GM21526 (cell line): ENCODE measurements around the gene CLASP1.

ENCODE experiments used
- ATAC-seq: cut with Tn5 transposase; IDR thresholded peaks from one replicate; pipeline ENCODE4 v1.9.1; 2021; ENCODE audit warnings: moderate library complexity; ENCODE audit not compliant: unreplicated experiment, low FRiP score

The CLASP1 gene

DNA sequence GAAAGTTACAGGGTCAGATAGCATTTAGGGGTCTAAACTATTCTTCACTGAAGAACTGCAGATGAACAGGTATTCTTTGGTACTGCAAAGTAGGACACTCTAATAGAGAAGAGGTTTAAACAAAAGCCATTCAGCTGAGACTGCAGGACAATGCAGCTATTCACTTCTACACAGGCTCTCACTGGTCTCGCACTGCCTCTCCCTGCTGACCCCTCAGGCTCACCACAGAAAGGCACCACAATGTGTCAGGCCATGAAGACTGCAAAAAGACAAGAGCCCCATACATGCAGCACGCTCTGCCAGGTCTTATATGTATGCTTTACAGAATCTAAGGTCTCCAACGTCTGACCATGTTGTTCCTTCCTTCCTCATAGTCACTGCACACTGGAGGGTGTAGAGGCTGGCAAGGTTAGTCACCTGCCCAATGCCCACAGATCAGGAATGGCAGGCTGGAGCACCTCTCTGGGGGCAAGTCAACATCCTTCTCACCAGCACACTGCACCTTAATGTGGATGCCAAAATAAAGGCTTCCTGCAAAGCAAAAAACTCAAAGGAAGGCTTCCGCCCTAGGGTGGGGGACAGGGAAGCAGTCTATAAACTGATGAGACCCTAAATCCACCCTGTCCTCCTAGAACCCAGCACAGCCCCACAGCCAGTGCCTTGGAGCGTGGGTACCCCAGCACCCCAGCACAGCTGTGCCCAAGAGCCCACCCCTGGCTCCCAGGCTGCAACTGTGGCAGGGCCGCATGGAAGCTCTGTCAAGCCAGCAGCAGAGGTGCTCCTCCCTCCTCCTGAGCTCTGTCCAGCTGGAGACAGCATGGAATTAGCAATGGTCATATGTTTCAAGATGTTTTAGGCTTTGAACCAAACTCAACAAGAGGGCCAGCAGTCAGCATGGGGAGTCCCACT is 129.3 kb downstream of the CLASP1 start:
- ATAC-seq = no peak

- ATAC-seq = no peak
These were observed 130.1 kb downstream of the CLASP1 start for GRCh38 chr2:121519153-121519552.

- ATAC-seq = no peak
These were observed 135.5 kb downstream of the CLASP1 start for GRCh38 chr2:121513597-121514333.

DNA sequence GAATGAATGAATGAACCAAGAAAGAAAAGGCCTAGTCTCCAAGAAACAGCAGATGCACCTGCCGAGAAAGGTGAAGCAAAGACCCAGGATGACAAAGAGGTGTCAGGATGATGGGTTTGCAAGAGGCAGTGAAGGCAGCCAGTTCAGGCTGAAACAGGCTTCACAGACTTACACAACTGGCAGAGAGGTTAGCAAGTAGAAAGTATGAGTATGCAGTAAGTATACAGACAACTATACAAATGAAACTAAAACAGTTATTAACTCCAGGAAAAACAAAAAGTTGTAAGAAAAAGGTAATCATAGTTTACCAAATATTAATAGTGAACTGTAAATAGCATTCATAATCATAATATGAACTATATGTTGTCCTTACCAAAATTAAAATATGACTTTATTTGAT is 138.4 kb downstream of the CLASP1 start:
- no peak for ATAC-seq

- ATAC-seq = no peak
These were observed 142.6 kb downstream of the CLASP1 start for GRCh38 chr2:121506621-121507020.

- ATAC-seq = no peak
These were observed 143.2 kb downstream of the CLASP1 start for GRCh38 chr2:121505986-121506586.

DNA sequence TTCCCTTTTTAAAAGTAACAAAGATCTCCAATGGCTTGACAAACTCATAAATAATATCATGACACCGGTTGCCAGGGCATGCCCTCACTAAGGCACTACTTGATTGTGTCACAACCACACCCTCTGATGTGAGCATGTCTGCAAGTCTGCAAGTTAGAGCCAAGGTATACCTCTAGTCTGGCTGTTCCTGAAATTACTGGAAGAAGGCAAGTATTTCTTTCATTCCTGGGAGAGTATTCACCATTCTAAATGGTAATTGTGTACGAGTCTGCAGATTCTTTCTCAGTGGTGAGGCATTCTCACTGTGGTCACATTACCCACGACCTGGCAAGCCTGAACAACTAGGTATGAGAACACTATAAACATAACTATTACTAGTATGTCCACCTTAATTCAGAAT is 144.3 kb downstream of the CLASP1 start:
- no peak for ATAC-seq

- no peak for ATAC-seq
These were observed 144.9 kb downstream of the CLASP1 start for GRCh38 chr2:121504316-121504715.

GRCh38 chr2:121502781-121503180 is 146.5 kb downstream of the CLASP1 start:
- ATAC-seq = no peak

- no peak for ATAC-seq
These were observed 147.0 kb downstream of the CLASP1 start for GRCh38 chr2:121502246-121502645.

DNA sequence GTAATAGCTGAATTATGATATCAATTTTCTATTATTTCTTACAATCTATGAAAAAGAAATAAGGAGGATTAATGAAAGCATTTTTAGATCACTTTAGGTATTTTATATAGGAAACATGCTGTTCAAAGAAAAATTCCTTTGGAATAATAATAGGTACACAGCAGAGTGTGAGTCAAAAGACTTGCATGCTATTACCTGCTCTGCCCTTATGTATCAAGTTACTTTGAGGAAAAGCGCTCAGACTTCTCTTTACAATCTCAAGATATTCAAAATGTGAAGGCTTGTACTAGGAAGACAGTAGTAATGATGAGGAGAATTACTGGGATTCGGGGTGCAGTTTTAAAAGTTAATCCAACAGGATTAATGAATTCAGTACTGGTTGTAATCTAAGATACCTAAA is 147.7 kb downstream of the CLASP1 start:
- ATAC-seq = no peak

GRCh38 chr2:121501031-121501430 is 148.2 kb downstream of the CLASP1 start:
- no peak for ATAC-seq

GRCh38 chr2:121498731-121499130 is 150.5 kb downstream of the CLASP1 start:
- no peak for ATAC-seq

GRCh38 chr2:121492409-121492808 is 156.9 kb downstream of the CLASP1 start:
- no peak for ATAC-seq

- ATAC-seq = no peak
These were observed 157.7 kb downstream of the CLASP1 start for GRCh38 chr2:121491518-121491917.

DNA sequence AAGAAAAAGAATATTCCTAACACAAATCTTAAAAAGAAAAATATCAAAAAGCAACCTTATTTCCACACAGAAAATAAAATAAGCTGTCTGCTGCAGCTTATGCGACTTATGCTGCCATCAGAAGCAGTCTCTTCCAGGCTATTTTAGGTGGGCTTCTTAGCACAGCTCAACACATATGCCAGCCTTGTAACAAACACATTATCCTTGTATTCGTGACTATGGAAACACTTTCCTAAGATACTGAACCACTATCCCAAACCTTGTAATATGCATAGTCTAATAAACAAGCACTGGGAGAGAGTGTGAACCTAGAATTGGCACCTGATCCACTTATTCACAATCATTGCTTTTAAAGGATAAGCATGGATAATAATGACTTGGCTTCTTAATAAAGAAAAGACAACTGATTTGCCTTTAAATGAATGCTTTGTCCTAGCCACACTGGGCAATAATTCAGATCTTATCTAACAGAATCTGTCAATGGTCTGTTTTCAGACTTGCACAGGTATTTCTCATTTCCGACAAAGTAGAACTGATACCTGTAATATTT is 158.6 kb downstream of the CLASP1 start:
- ATAC-seq = no peak

- ATAC-seq = no peak
These were observed 159.2 kb downstream of the CLASP1 start for GRCh38 chr2:121489911-121490583.

DNA sequence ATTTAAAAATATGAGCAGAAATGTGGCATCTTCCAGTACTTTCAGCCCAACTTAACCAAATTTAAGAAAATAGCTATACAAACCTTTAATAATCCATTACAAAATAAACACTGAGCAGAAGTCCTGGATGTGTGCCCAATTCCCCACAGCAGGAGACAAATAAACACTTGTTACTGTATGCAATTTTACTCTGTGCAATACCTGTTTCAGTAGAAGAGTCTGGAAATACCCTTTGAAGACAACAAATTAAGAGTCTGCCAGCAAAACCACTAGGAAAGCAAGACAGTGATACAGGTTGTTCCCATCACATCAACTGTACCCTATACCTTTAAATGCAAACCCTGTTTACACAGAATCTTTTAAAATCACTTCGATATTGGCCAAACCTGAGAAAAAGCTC is 160.0 kb downstream of the CLASP1 start:
- no peak for ATAC-seq

GRCh38 chr2:121486191-121486790 is 163.0 kb downstream of the CLASP1 start:
- no peak for ATAC-seq

DNA sequence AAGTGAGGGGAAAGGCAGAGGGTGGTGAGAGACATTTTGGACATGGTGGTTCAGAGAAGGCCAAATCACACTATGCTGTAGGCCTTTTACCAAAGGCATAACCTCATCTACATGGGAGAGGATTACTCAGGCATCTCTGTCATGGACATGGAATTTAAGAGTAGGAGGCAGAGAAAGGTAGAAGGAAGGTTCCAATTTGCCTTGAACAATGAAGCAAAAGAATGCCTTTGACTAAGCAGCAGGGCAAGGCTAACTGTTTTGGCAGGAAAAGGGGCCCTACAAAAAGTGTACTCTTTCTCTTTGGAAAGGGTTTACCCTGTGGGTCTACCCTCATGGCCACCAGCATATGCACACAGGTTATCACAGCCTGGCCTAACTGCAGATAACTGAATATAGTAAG is 164.2 kb downstream of the CLASP1 start:
- ATAC-seq = no peak
